Liver (tissue), 3 donors: ENCODE data around the gene TRIM65.

Experiments
- ATF3 ChIP-seq: IDR thresholded peaks from 2 replicates; pipeline ENCODE4 v1.6.1; 2016; ENCODE audit warnings: antibody characterized with exemption
- CTCF ChIP-seq: fragments of 150-350 bp; IDR thresholded peaks from 2 replicates; pipeline ENCODE4 v1.5.1; 2017; ENCODE audit warnings: improper control_type of control experiment, low read depth, low read length; ENCODE audit not compliant: missing input control
- EGR1 ChIP-seq, 2 donors: IDR thresholded peaks; 2 replicates each; pipeline ENCODE4 v1.6.1; 2016 to 2018; ENCODE audit warnings: antibody characterized with exemption in 2 of 2, low read depth in 2 of 2
- GABPA ChIP-seq, 2 donors: IDR thresholded peaks in 1 of 2; conservative IDR thresholded peaks in 1 of 2; 2 replicates each; pipeline ENCODE4 v1.6.1; 2016; ENCODE audit warnings: antibody characterized with exemption in 2 of 2, mild to moderate bottlenecking in 1 of 2, moderate library complexity in 1 of 2
- HNF4G ChIP-seq: IDR thresholded peaks from 2 replicates; pipeline ENCODE4 v1.6.1; 2016; ENCODE audit warnings: antibody characterized with exemption
- JUND ChIP-seq, 2 donors: IDR thresholded peaks; 2 replicates each; pipeline ENCODE4 v1.6.1; 2016; ENCODE audit warnings: antibody characterized with exemption in 2 of 2
- MAX ChIP-seq: IDR thresholded peaks from 2 replicates; pipeline ENCODE4 v1.6.1; 2016; ENCODE audit warnings: antibody characterized with exemption
- RAD21 ChIP-seq, 2 donors: IDR thresholded peaks; 2 replicates each; pipeline ENCODE4 v1.6.1; 2016; ENCODE audit warnings: antibody characterized with exemption in 2 of 2, mild to moderate bottlenecking in 2 of 2
- REST ChIP-seq: IDR thresholded peaks from 2 replicates; pipeline ENCODE4 v1.6.1; 2016; ENCODE audit warnings: antibody characterized with exemption, mild to moderate bottlenecking
- SP1 ChIP-seq: IDR thresholded peaks from 2 replicates; pipeline ENCODE4 v1.6.1; 2018; ENCODE audit warnings: antibody characterized with exemption, mild to moderate bottlenecking
- TAF1 ChIP-seq: conservative IDR thresholded peaks from 2 replicates; pipeline ENCODE4 v1.6.1; 2016; ENCODE audit warnings: antibody characterized with exemption, mild to moderate bottlenecking
- ZBTB33 ChIP-seq: IDR thresholded peaks from 2 replicates; pipeline ENCODE4 v1.6.1; 2016; ENCODE audit warnings: antibody characterized with exemption
- donor health status: healthy.
- donor health status: healthy.

GRCh38 chr17:75945211-75945610 is 48.5 kb upstream of the TRIM65 start:
- TF ChIP-seq TAF1 (no peak), CTCF (no peak), JUND (IDR thresholded peaks at IDR 0.05) (no peak), SP1 (no peak), HNF4G (no peak), GABPA (IDR thresholded peaks at IDR 0.05 in 1 of 2, conservative IDR thresholded peaks at IDR 0.05 in 1 of 2) (no peak), ZBTB33 (no peak), ATF3 (no peak), REST (no peak), RAD21 (IDR thresholded peaks at IDR 0.05) (no peak), MAX (no peak), EGR1 (IDR thresholded peaks at IDR 0.05; ENCODE audit: low read depth in 2 of 2) (no peak)
